H9 (cell line): ENCODE results near the gene FBXO17. TPM values are rescaled to one million over a fixed set of nuclear protein-coding genes. Genes with fewer than 3 reads are reported as not detected.

Source experiments
- DNase-seq: peaks from one replicate; pipeline ENCODE4 v3.0.0-alpha.2; 2017
- H2AFZ ChIP-seq: one replicate; pipeline ENCODE4 v1.6.1; 2013; ENCODE audit warnings: mild to moderate bottlenecking, low read length, control low read depth, moderate library complexity
- H2AK5ac ChIP-seq: 2 replicates; pipeline ENCODE4 v1.6.1; 2013; ENCODE audit warnings: low read length, control low read depth, mixed read lengths; ENCODE audit not compliant: insufficient read length
- H2BK120ac ChIP-seq: one replicate; pipeline ENCODE4 v1.6.1; 2013; ENCODE audit warnings: low read depth, mild to moderate bottlenecking, low read length, control low read depth, inconsistent platforms; ENCODE audit not compliant: poor library complexity, severe bottlenecking
- H2BK12ac ChIP-seq: 2 replicates; pipeline ENCODE4 v1.6.1; 2013; ENCODE audit warnings: low read length, control low read depth, mixed read lengths, low read depth; ENCODE audit not compliant: insufficient read length
- H2BK15ac ChIP-seq: 2 replicates; pipeline ENCODE4 v1.6.1; 2013; ENCODE audit warnings: low read depth, low read length, control low read depth
- H2BK20ac ChIP-seq: one replicate; pipeline ENCODE4 v1.6.1; 2013; ENCODE audit warnings: low read depth, mild to moderate bottlenecking, low read length, control low read depth, inconsistent platforms; ENCODE audit not compliant: poor library complexity, severe bottlenecking
- H2BK5ac ChIP-seq: 2 replicates; pipeline ENCODE4 v1.6.1; 2013; ENCODE audit warnings: low read length, control low read depth, mixed read lengths; ENCODE audit not compliant: insufficient read length
- H3K14ac ChIP-seq: 2 replicates; pipeline ENCODE4 v1.6.1; 2013; ENCODE audit warnings: low read length, control low read depth; ENCODE audit not compliant: insufficient read depth
- H3K18ac ChIP-seq: 2 replicates; pipeline ENCODE4 v1.6.1; 2013; ENCODE audit warnings: low read depth, mild to moderate bottlenecking, mixed read lengths, low read length, control low read depth; ENCODE audit not compliant: insufficient read length
- H3K23ac ChIP-seq: 2 replicates; pipeline ENCODE4 v1.6.1; 2013; ENCODE audit warnings: low read length, control low read depth, mixed read lengths, low read depth; ENCODE audit not compliant: insufficient read length
- H3K23me2 ChIP-seq: 2 replicates; pipeline ENCODE4 v1.6.1; 2013; ENCODE audit warnings: low read depth, mild to moderate bottlenecking, mixed read lengths, low read length, control low read depth; ENCODE audit not compliant: insufficient read length, poor library complexity, severe bottlenecking
- H3K27ac ChIP-seq: 2 replicates; pipeline ENCODE4 v1.5.1; 2013; ENCODE audit warnings: low read length, control low read depth, mixed read lengths, low read depth; ENCODE audit not compliant: insufficient read length
- H3K27me3 ChIP-seq: 2 replicates; pipeline ENCODE4 v1.6.1; 2013; ENCODE audit warnings: low read length, control low read depth, inconsistent platforms; ENCODE audit not compliant: insufficient read depth
- H3K4ac ChIP-seq: 2 replicates; pipeline ENCODE4 v1.6.1; 2013; ENCODE audit warnings: low read depth, mild to moderate bottlenecking, control low read depth, inconsistent platforms, low read length, moderate library complexity
- H3K4me1 ChIP-seq: 2 replicates; pipeline ENCODE4 v1.6.1; 2013; ENCODE audit warnings: low read length, control low read depth, inconsistent platforms; ENCODE audit not compliant: insufficient read depth
- H3K4me2 ChIP-seq: 2 replicates; pipeline ENCODE4 v1.6.1; 2013; ENCODE audit warnings: low read length, control low read depth, mixed read lengths; ENCODE audit not compliant: insufficient read length, insufficient read depth
- H3K56ac ChIP-seq: 2 replicates; pipeline ENCODE4 v1.6.1; 2013; ENCODE audit warnings: low read depth, mild to moderate bottlenecking, mixed read lengths, low read length, control low read depth; ENCODE audit not compliant: insufficient read length
- H3K79me1 ChIP-seq: 2 replicates; pipeline ENCODE4 v1.6.1; 2013; ENCODE audit warnings: low read depth, mild to moderate bottlenecking, moderate library complexity, low read length, control low read depth, inconsistent platforms; ENCODE audit not compliant: insufficient read depth, poor library complexity, severe bottlenecking
- H3K79me2 ChIP-seq: 2 replicates; pipeline ENCODE4 v1.6.1; 2013; ENCODE audit warnings: low read length, control low read depth, inconsistent platforms; ENCODE audit not compliant: insufficient read depth
- H3K9ac ChIP-seq: 2 replicates; pipeline ENCODE4 v1.6.1; 2013; ENCODE audit warnings: low read length, control low read depth, mixed read lengths; ENCODE audit not compliant: insufficient read length; ENCODE audit errors: extremely low read depth
- H3K9me3 ChIP-seq: one replicate; pipeline ENCODE4 v1.6.1; 2013; ENCODE audit warnings: low read depth, low read length, inconsistent platforms; ENCODE audit not compliant: control insufficient read depth
- H3T11ph ChIP-seq: one replicate; pipeline ENCODE4 v1.6.1; 2013; ENCODE audit warnings: mild to moderate bottlenecking, low read length, control low read depth, inconsistent platforms
- H4K20me1 ChIP-seq: one replicate; pipeline ENCODE4 v1.6.1; 2013; ENCODE audit not compliant: control insufficient read depth, insufficient read length, insufficient read depth
- H4K5ac ChIP-seq: 2 replicates; pipeline ENCODE4 v1.6.1; 2013; ENCODE audit warnings: low read depth, mild to moderate bottlenecking, mixed read lengths, low read length, control low read depth; ENCODE audit not compliant: insufficient read length
- H4K8ac ChIP-seq: replicated peaks from 2 replicates; pipeline ENCODE4 v1.6.1; 2013; ENCODE audit warnings: low read length, control low read depth, mixed read lengths, low read depth; ENCODE audit not compliant: insufficient read length
- H4K91ac ChIP-seq: 2 replicates; pipeline ENCODE4 v1.6.1; 2013; ENCODE audit warnings: low read depth, mild to moderate bottlenecking, moderate library complexity, mixed read lengths, low read length, control low read depth; ENCODE audit not compliant: insufficient read length
- H3K27ac Mint-ChIP-seq, 3 experiments: 2 replicates in 2 of 3; 3 replicates in 1 of 3; pipeline ENCODE4 v1.8.0; 2020 to 2021; ENCODE audit warnings: mixed read lengths in 3 of 3, mild to moderate bottlenecking in 1 of 3, moderate library complexity in 1 of 3
- H3K27me3 Mint-ChIP-seq: 2 replicates; pipeline ENCODE4 v1.8.0; 2021; ENCODE audit warnings: low read depth, mild to moderate bottlenecking, moderate library complexity, mixed read lengths
- H3K36me3 Mint-ChIP-seq, 3 experiments: 2 replicates in 2 of 3; 3 replicates in 1 of 3; pipeline ENCODE4 v1.8.0; 2020 to 2021; ENCODE audit warnings: low read depth in 3 of 3, mixed read lengths in 3 of 3; ENCODE audit not compliant: insufficient read depth in 1 of 3
- H3K4me1 Mint-ChIP-seq, 2 experiments: 2 replicates each; pipeline ENCODE4 v1.8.0; 2020; ENCODE audit warnings: mixed read lengths in 2 of 2
- H3K4me3 Mint-ChIP-seq, 2 experiments: 2 replicates in 1 of 2; 3 replicates in 1 of 2; pipeline ENCODE4 v1.8.0; 2020 to 2021; ENCODE audit warnings: mild to moderate bottlenecking in 2 of 2, mixed read lengths in 2 of 2, moderate library complexity in 1 of 2
- H3K9me3 Mint-ChIP-seq, 2 experiments: 2 replicates in 1 of 2; 3 replicates in 1 of 2; pipeline ENCODE4 v1.8.0; 2020; ENCODE audit warnings: mild to moderate bottlenecking in 2 of 2, mixed read lengths in 2 of 2, moderate library complexity in 1 of 2
- WGBS: extraction: QIAGEN DNeasy Blood & Tissue Kit; methylation state at CpG from one replicate; pipeline ENCODE4 v1.1.7; 2013; ENCODE audit warnings: missing lambda C conversion rate, low lambda C conversion rate, mixed read lengths; ENCODE audit not compliant: insufficient read length; ENCODE audit errors: extremely low coverage; 5-methylcytosine and 5-hydroxymethylcytosine counted together
- total RNA-seq: library from RNA; stranded (reverse); gene quantifications from 2 replicates; pipeline ENCODE4 v1.2.1, GENCODE V29; 2021
- TF ChIP-seq, protein P1 (sequence below): fragments of 200-600 bp; sonication (generic); conservative IDR thresholded peaks from 3 replicates; pipeline ENCODE4 v1.8.0; 2021; ENCODE audit warnings: antibody characterized with exemption, mild to moderate bottlenecking

Gene FBXO17
- total RNA-seq, 1 experiment from 2014 or later = 25.5 TPM

GRCh38 chr19:39008137-39008536 lies 32.6 kb upstream of the FBXO17 start:
- H4K91ac ChIP-seq = no peak overlapping the region
- TF ChIP-seq, protein P1, sequence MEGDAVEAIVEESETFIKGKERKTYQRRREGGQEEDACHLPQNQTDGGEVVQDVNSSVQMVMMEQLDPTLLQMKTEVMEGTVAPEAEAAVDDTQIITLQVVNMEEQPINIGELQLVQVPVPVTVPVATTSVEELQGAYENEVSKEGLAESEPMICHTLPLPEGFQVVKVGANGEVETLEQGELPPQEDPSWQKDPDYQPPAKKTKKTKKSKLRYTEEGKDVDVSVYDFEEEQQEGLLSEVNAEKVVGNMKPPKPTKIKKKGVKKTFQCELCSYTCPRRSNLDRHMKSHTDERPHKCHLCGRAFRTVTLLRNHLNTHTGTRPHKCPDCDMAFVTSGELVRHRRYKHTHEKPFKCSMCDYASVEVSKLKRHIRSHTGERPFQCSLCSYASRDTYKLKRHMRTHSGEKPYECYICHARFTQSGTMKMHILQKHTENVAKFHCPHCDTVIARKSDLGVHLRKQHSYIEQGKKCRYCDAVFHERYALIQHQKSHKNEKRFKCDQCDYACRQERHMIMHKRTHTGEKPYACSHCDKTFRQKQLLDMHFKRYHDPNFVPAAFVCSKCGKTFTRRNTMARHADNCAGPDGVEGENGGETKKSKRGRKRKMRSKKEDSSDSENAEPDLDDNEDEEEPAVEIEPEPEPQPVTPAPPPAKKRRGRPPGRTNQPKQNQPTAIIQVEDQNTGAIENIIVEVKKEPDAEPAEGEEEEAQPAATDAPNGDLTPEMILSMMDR = no peak
- H3K4ac ChIP-seq = no peak overlapping the region
- H3K18ac ChIP-seq = no peak overlapping the region
- H3K14ac ChIP-seq = no peak overlapping the region
- no peak for DNase-seq
- H3K56ac ChIP-seq = no peak overlapping the region
- H3K23ac ChIP-seq = no peak overlapping the region
- no peaks in the 10 kb centered on the region for H3K9me3 ChIP-seq
- H3K4me3 Mint-ChIP-seq = no peak overlapping the region
- H2BK12ac ChIP-seq = no peak overlapping the region
- no peaks in the 10 kb centered on the region for H3K23me2 ChIP-seq
- no peak overlapping the region for H3T11ph ChIP-seq
- H3K27ac ChIP-seq = no peak overlapping the region
- H3K79me1 ChIP-seq = no peaks in the 10 kb centered on the region
- H3K9me3 Mint-ChIP-seq = no peaks in the 10 kb centered on the region; a peak in 1 of 5 replicates
- H3K27me3 ChIP-seq = no peaks in the 10 kb centered on the region
- no peak overlapping the region for H4K8ac ChIP-seq
- no peak overlapping the region for H3K9ac ChIP-seq
- H3K4me1 ChIP-seq = no peaks in the 10 kb centered on the region
- H4K20me1 ChIP-seq = no peaks in the 10 kb centered on the region
- H2BK15ac ChIP-seq = no peak overlapping the region
- H4K5ac ChIP-seq = no peak overlapping the region
- no peak overlapping the region for H2AK5ac ChIP-seq
- H3K4me2 ChIP-seq = no peak overlapping the region
- H3K4me1 Mint-ChIP-seq = peaks cover 4% of the 10 kb centered on the region in 2 experiments
- H2BK20ac ChIP-seq = no peak overlapping the region
- H3K79me2 ChIP-seq = no peaks in the 10 kb centered on the region; the same call in 1 of the 2 replicates
- peaks cover 0 to 10% (median 3%) of the 10 kb centered on the region in 3 experiments; a peak in 3 of 7 replicates for H3K36me3 Mint-ChIP-seq
- H2BK5ac ChIP-seq = no peak overlapping the region
- WGBS = 100% methylated on average over 1 of the region's 6 CpGs
- H2AFZ ChIP-seq = no peak overlapping the region
- H3K27me3 Mint-ChIP-seq = peaks cover 2% of the 10 kb centered on the region
- no peak overlapping the region for H3K27ac Mint-ChIP-seq
- no peak overlapping the region for H2BK120ac ChIP-seq
